AG04450 (cell line): ENCODE data around the gene CAPRIN1. TPM values are rescaled to one million over a fixed set of nuclear protein-coding genes. Genes with fewer than 3 reads are reported as not detected.
A peak's percentile ranks its signal among the peaks of the same experiment; 100 is the strongest.

Experiments used
- CTCF ChIA-PET: fragments of 300-600, 350-600 bp; formaldehyde crosslinking; extraction: SDS; loops from one replicate; lab custom pipeline; 2022; ENCODE audit warnings: antibody characterized with exemption, inconsistent platforms; lab: Charles Lee
- POLR2A ChIA-PET: fragments of 350-600 bp; formaldehyde crosslinking; extraction: SDS; loops from one replicate; lab custom pipeline; 2021; ENCODE audit warnings: antibody characterized with exemption, inconsistent platforms; lab: Yijun Ruan, JAX
- DNase-seq: peaks from one replicate; pipeline ENCODE4 v3.0.0-alpha.2; 2011; ENCODE audit warnings: low read depth, low spot score
- H3K27ac ChIP-seq: one replicate; pipeline ENCODE4 v1.5.1; 2012; ENCODE audit warnings: low read depth, low read length, control low read depth
- H3K27me3 ChIP-seq: one replicate; pipeline ENCODE4 v1.6.0; 2012; ENCODE audit warnings: low read length; ENCODE audit not compliant: control insufficient read depth, insufficient read depth
- H3K4me3 ChIP-seq: 2 replicates; pipeline ENCODE4 v1.5.1; 2011; ENCODE audit warnings: mild to moderate bottlenecking, low read depth, low read length, control low read depth
- H3K9me3 ChIP-seq: 2 replicates; pipeline ENCODE4 v1.5.1; 2012; ENCODE audit warnings: low read length; ENCODE audit not compliant: control insufficient read depth, insufficient read depth
- polyA plus RNA-seq: library from polyadenylated mRNA; depleted of rRNA; stranded (reverse); fragments of >200 nt; gene quantifications from 2 replicates; pipeline ENCODE4 v1.2.3, GENCODE V29; 2011
- TF ChIP-seq, protein P1 (sequence below): IDR thresholded peaks from 2 replicates; pipeline ENCODE4 v1.5.1; 2011; ENCODE audit warnings: low read depth, low read length, control low read depth, inconsistent platforms

Gene CAPRIN1
- polyA plus RNA-seq, 1 experiment: 251 TPM

GRCh38 chr11:34105079-34105956 lies 53.8 kb downstream of the CAPRIN1 start, which contains the start of gene NAT10:
TSS of gene NAT10 (plus strand) at chr11:34105629. CDS start at chr11:34108226, 2,597 bp downstream.
- peak; percentile 97 for DNase-seq
- TF ChIP-seq, protein P1, sequence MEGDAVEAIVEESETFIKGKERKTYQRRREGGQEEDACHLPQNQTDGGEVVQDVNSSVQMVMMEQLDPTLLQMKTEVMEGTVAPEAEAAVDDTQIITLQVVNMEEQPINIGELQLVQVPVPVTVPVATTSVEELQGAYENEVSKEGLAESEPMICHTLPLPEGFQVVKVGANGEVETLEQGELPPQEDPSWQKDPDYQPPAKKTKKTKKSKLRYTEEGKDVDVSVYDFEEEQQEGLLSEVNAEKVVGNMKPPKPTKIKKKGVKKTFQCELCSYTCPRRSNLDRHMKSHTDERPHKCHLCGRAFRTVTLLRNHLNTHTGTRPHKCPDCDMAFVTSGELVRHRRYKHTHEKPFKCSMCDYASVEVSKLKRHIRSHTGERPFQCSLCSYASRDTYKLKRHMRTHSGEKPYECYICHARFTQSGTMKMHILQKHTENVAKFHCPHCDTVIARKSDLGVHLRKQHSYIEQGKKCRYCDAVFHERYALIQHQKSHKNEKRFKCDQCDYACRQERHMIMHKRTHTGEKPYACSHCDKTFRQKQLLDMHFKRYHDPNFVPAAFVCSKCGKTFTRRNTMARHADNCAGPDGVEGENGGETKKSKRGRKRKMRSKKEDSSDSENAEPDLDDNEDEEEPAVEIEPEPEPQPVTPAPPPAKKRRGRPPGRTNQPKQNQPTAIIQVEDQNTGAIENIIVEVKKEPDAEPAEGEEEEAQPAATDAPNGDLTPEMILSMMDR: no peak
- H3K27me3 ChIP-seq: no peaks in the 10 kb centered on the region
- peak within 1 kb of the TSS; percentile 95 for H3K4me3 ChIP-seq
- no peaks in the 10 kb centered on the region; the same call in 1 of the 2 replicates for H3K9me3 ChIP-seq
- ChIA-PET POLR2A (interaction anchor here (0.6 to 2.6 kb wide), 7 partner anchors 21 to 404 kb away, joined by 3 to 16 read pairs (median 3); partner anchors contain the start of gene CAPRIN1), CTCF (interaction anchor here (1.2 to 1.6 kb wide), 3 partner anchors 69 to 108 kb away, joined by 3 to 5 read pairs (median 5); no protein-coding TSS in a partner anchor)
- peak within 1 kb of the TSS; percentile 95 for H3K27ac ChIP-seq

DNA sequence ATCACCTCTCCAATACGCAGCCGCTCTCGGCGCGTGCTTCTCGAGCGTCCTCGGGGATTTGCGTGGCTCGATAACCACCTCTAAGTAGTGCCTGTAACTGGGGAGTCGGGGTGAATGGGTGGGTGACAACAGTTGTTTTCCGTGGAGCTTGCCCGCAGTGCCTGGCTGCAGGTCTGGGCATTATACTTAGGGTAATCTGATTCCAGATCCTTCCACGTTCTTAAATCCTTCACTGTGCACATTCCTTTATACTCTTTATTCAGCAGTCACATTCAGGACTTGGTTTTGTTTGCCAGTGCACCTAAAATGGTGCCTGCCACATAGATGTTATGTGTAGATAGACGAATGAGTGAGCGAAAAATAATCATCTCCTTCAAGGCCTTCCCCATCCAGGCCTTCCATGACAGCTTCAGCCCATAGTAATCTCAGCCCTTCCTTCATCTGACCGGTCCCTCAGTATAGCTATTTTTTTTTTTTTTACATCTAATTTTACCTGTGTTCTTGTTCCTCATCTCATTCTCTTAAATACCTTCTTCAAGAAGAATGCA lies 54.5 kb downstream of the CAPRIN1 start:
- TF ChIP-seq, protein P1: no peak
- Histone ChIP-seq H3K4me3 (peak overlapping the region; percentile 95), H3K27me3 (no peaks in the 10 kb centered on the region), H3K27ac (peak overlapping the region; percentile 95), H3K9me3 (no peaks in the 10 kb centered on the region; the same call in 1 of the 2 replicates)
- DNase-seq: no peak
- ChIA-PET CTCF (interaction anchor here (0.7 to 1.6 kb wide), 5 partner anchors 26 to 109 kb away, joined by 3 to 5 read pairs (median 3); no protein-coding TSS in a partner anchor), POLR2A (interaction anchor here (0.6 to 2.6 kb wide), 5 partner anchors 29 to 240 kb away, joined by 3 to 16 read pairs (median 3); partner anchors contain the start of gene CAPRIN1)

- TF ChIP-seq, protein P1: no peak
- ChIA-PET CTCF (no interaction called here), POLR2A (no interaction called here)
- Histone ChIP-seq H3K27ac (no peak overlapping the region), H3K9me3 (no peaks in the 10 kb centered on the region), H3K27me3 (no peaks in the 10 kb centered on the region), H3K4me3 (no peak overlapping the region)
- no peak for DNase-seq
Observed at GRCh38 chr11:34111722-34112270, 60.3 kb downstream of the CAPRIN1 start.

- Histone ChIP-seq H3K27me3 (no peaks in the 10 kb centered on the region), H3K27ac (no peak overlapping the region)
- CTCF ChIA-PET: interaction anchor here (0.9 kb wide), 1 partner anchor 126 kb away, joined by 3 read pairs; no protein-coding TSS in a partner anchor
Observed at GRCh38 chr11:34114014-34114413, 62.5 kb downstream of the CAPRIN1 start.

More at GRCh38 chr11:34114014-34114413, 62.5 kb downstream of the CAPRIN1 start:
- H3K4me3 ChIP-seq: no peak overlapping the region
- no peak for DNase-seq
- H3K9me3 ChIP-seq: no peaks in the 10 kb centered on the region
- TF ChIP-seq, protein P1: no peak
- POLR2A ChIA-PET: no interaction called here
